Loucy (cell line): Measurements from ENCODE around the gene CYP1A2.
"Not testable (repeated sequence)": the region's sequence is repeated elsewhere in the genome, so short reads cannot be mapped to it uniquely, and the experiment has no call there.

Experiments used
- H2AFZ ChIP-seq: fragments of 200-600 bp; sonication (generic); 2 replicates; pipeline ENCODE4 v1.6.0; 2016; ENCODE audit warnings: antibody characterized with exemption, mild to moderate bottlenecking, low read length, moderate library complexity
- H3F3A ChIP-seq: fragments of 200-600 bp; 2 replicates; pipeline ENCODE4 v1.6.0; 2016; ENCODE audit warnings: antibody characterized with exemption, low read depth, mild to moderate bottlenecking
- H3K27me3 ChIP-seq: fragments of 200-600 bp; sonication (generic); 2 replicates; pipeline ENCODE4 v1.6.1; 2014; ENCODE audit warnings: low read length, mild to moderate bottlenecking; ENCODE audit not compliant: insufficient read depth, poor library complexity, severe bottlenecking
- H3K36me3 ChIP-seq: fragments of 200-600 bp; sonication (generic); 2 replicates; pipeline ENCODE4 v1.6.1; 2016; ENCODE audit warnings: low read length; ENCODE audit not compliant: insufficient read depth
- H3K4me1 ChIP-seq: fragments of 200-600 bp; sonication (generic); 2 replicates; pipeline ENCODE4 v1.5.1; 2014; ENCODE audit warnings: low read length, mild to moderate bottlenecking; ENCODE audit not compliant: insufficient read depth, poor library complexity, severe bottlenecking
- H3K4me2 ChIP-seq: fragments of 200-600 bp; sonication (generic); 2 replicates; pipeline ENCODE4 v1.6.0; 2014; ENCODE audit warnings: antibody characterized with exemption, low read length, low read depth, mild to moderate bottlenecking; ENCODE audit not compliant: poor library complexity, severe bottlenecking
- H3K4me3 ChIP-seq: fragments of 200-600 bp; sonication (generic); 2 replicates; pipeline ENCODE4 v1.5.1; 2014; ENCODE audit warnings: low read length, mild to moderate bottlenecking, mixed read lengths; ENCODE audit not compliant: poor library complexity, severe bottlenecking
- H3K79me2 ChIP-seq: fragments of 200-600 bp; sonication (generic); 2 replicates; pipeline ENCODE4 v1.6.1; 2014; ENCODE audit warnings: low read length; ENCODE audit not compliant: insufficient read depth
- H3K9ac ChIP-seq: fragments of 200-600 bp; sonication (generic); 2 replicates; pipeline ENCODE4 v1.6.0; 2014; ENCODE audit warnings: mild to moderate bottlenecking, low read depth, low read length, moderate library complexity; ENCODE audit not compliant: poor library complexity, severe bottlenecking
- H3K9me2 ChIP-seq: fragments of 200-600 bp; sonication (generic); replicated peaks from 2 replicates; pipeline ENCODE4 v1.6.1; 2016; ENCODE audit warnings: low read depth, low read length, mixed read lengths
- H3K9me3 ChIP-seq: fragments of 200-600 bp; sonication (generic); 2 replicates; pipeline ENCODE4 v1.6.1; 2014; ENCODE audit warnings: mild to moderate bottlenecking, antibody characterized with exemption, low read length, low read depth; ENCODE audit not compliant: insufficient read depth
- H4K20me1 ChIP-seq: fragments of 200-600 bp; sonication (generic); 2 replicates; pipeline ENCODE4 v1.6.0; 2014; ENCODE audit warnings: antibody characterized with exemption, low read length, mild to moderate bottlenecking; ENCODE audit not compliant: insufficient read depth, poor library complexity, severe bottlenecking
- CTCF ChIP-seq: fragments of 200-600 bp; sonication (generic); conservative IDR thresholded peaks from 2 replicates; pipeline ENCODE4 v1.5.1; 2014; ENCODE audit warnings: mild to moderate bottlenecking, antibody characterized with exemption, low read length
- EZH2phosphoT487 ChIP-seq: fragments of 200-600 bp; IDR thresholded peaks from 2 replicates; pipeline ENCODE4 v1.6.1; 2018; ENCODE audit warnings: antibody characterized with exemption, mild to moderate bottlenecking, moderate library complexity, borderline replicate concordance

CYP1A2 gene

GRCh38 chr15:74785194-74786032 lies 36.8 kb downstream of the CYP1A2 start:
- H3K4me2 ChIP-seq = peak overlapping the region; percentile 95
- H3K27me3 ChIP-seq = no peaks in the 10 kb centered on the region
- H2AFZ ChIP-seq = no peak overlapping the region
- peak overlapping the region; percentile 96 for H3K9ac ChIP-seq
- no peaks in the 10 kb centered on the region for H3K36me3 ChIP-seq
- H4K20me1 ChIP-seq = peaks cover 66% of the 10 kb centered on the region
- no peak for TF ChIP-seq EZH2phosphoT487
- TF ChIP-seq CTCF = no peak
- H3F3A ChIP-seq = peaks cover 6% of the 10 kb centered on the region; the same call in 1 of the 2 replicates
- H3K4me1 ChIP-seq = peaks cover 67% of the 10 kb centered on the region
- peaks cover 88% of the 10 kb centered on the region for H3K79me2 ChIP-seq
- peak overlapping the region; percentile 83 for H3K4me3 ChIP-seq
- H3K9me2 ChIP-seq = no peaks in the 10 kb centered on the region
- no peaks in the 10 kb centered on the region for H3K9me3 ChIP-seq

- H3K4me1 ChIP-seq = peaks cover 67% of the 10 kb centered on the region
- H3F3A ChIP-seq, H2AFZ ChIP-seq, H3K9me2 ChIP-seq, H3K36me3 ChIP-seq, H3K27me3 ChIP-seq, H3K9me3 ChIP-seq: not testable (repeated sequence)
- peak overlapping the region; percentile 83 for H3K4me3 ChIP-seq
- H3K4me2 ChIP-seq = peak overlapping the region; percentile 95
- H3K79me2 ChIP-seq = peaks cover 88% of the 10 kb centered on the region
- peaks cover 73% of the 10 kb centered on the region for H4K20me1 ChIP-seq
- H3K9ac ChIP-seq = peak overlapping the region; percentile 96
These were observed 37.4 kb downstream of the CYP1A2 start for GRCh38 chr15:74786081-74786480.

- peak overlapping the region; percentile 83 for H3K4me3 ChIP-seq
- H3K36me3 ChIP-seq = peaks cover 7% of the 10 kb centered on the region; the same call in 1 of the 2 replicates
- peak overlapping the region; percentile 96 for H3K9ac ChIP-seq
- peak overlapping the region; percentile 95 for H3K4me2 ChIP-seq
- H3K4me1 ChIP-seq = peaks cover 67% of the 10 kb centered on the region
- H3K79me2 ChIP-seq = peaks cover 88% of the 10 kb centered on the region
- H3F3A ChIP-seq = peaks cover 6% of the 10 kb centered on the region; the same call in 1 of the 2 replicates
- H3K9me3 ChIP-seq = no peaks in the 10 kb centered on the region
- no peaks in the 10 kb centered on the region for H3K9me2 ChIP-seq
- H2AFZ ChIP-seq = no peak overlapping the region
- peaks cover 79% of the 10 kb centered on the region for H4K20me1 ChIP-seq
- H3K27me3 ChIP-seq = no peaks in the 10 kb centered on the region
- no peak for TF ChIP-seq CTCF
- TF ChIP-seq EZH2phosphoT487 = no peak
These were observed 38.0 kb downstream of the CYP1A2 start for GRCh38 chr15:74786551-74787165.
